Activated CD4-positive, alpha-beta T cell treated with anti-CD3 and anti-CD28 coated beads for 36 hours (primary cell): ENCODE results near the gene KIF13A. TPM values are rescaled to one million over a fixed set of nuclear protein-coding genes. Genes with fewer than 3 reads are reported as not detected.

ENCODE experiments used
- ATAC-seq: fragments of 200-7000 bp; cut with Tn5 transposase; one replicate; pipeline ENCODE4 v1.10.0; 2021; ENCODE audit warnings: mild to moderate bottlenecking, moderate library complexity
- CTCF ChIA-PET: fragments of 350-600 bp; sonication (Branson Sonifier 250); formaldehyde crosslinking; loops from one replicate; lab custom pipeline; 2021; ENCODE audit warnings: antibody characterized with exemption; lab: Charles Lee
- POLR2A ChIA-PET: fragments of 350-600 bp; sonication (Branson Sonifier 250); formaldehyde crosslinking; loops from one replicate; lab custom pipeline; 2021; ENCODE audit warnings: antibody characterized with exemption, inconsistent platforms; lab: Charles Lee
- DNase-seq: peaks from one replicate; pipeline ENCODE4 v3.0.0-alpha.2; 2020
- H3K27ac Mint-ChIP-seq: one replicate; pipeline ENCODE4 v1.8.0; 2021; ENCODE audit warnings: mixed read lengths
- H3K27me3 Mint-ChIP-seq: one replicate; pipeline ENCODE4 v1.8.0; 2021; ENCODE audit warnings: mixed read lengths
- H3K36me3 Mint-ChIP-seq: one replicate; pipeline ENCODE4 v1.8.0; 2021; ENCODE audit warnings: low read depth, mixed read lengths
- H3K4me1 Mint-ChIP-seq: one replicate; pipeline ENCODE4 v1.8.0; 2021; ENCODE audit warnings: mixed read lengths
- H3K4me3 Mint-ChIP-seq: one replicate; pipeline ENCODE4 v1.8.0; 2021; ENCODE audit warnings: mild to moderate bottlenecking, moderate library complexity, mixed read lengths
- H3K9me3 Mint-ChIP-seq: one replicate; pipeline ENCODE4 v1.8.0; 2021; ENCODE audit warnings: low read depth, mixed read lengths
- intact Hi-C, 2 experiments: fragments of 100-400 bp; cut with DNase I in 1 of 2; cut with micrococcal nuclease in 1 of 2; formaldehyde crosslinking; loops; one replicate each; pipeline versions ENCODE4 v1.14.2 to v1.15.1; 2022 to 2024; cut with DNase I, micrococcal nuclease
- total RNA-seq, 2 experiments: library from RNA; stranded (reverse); gene quantifications; one replicate each; pipeline ENCODE4 v1.2.3, GENCODE V29; 2021

Gene KIF13A
- total RNA-seq, 2 experiments from 2014 or later = 0.07 TPM; not detected in 1

DNA sequence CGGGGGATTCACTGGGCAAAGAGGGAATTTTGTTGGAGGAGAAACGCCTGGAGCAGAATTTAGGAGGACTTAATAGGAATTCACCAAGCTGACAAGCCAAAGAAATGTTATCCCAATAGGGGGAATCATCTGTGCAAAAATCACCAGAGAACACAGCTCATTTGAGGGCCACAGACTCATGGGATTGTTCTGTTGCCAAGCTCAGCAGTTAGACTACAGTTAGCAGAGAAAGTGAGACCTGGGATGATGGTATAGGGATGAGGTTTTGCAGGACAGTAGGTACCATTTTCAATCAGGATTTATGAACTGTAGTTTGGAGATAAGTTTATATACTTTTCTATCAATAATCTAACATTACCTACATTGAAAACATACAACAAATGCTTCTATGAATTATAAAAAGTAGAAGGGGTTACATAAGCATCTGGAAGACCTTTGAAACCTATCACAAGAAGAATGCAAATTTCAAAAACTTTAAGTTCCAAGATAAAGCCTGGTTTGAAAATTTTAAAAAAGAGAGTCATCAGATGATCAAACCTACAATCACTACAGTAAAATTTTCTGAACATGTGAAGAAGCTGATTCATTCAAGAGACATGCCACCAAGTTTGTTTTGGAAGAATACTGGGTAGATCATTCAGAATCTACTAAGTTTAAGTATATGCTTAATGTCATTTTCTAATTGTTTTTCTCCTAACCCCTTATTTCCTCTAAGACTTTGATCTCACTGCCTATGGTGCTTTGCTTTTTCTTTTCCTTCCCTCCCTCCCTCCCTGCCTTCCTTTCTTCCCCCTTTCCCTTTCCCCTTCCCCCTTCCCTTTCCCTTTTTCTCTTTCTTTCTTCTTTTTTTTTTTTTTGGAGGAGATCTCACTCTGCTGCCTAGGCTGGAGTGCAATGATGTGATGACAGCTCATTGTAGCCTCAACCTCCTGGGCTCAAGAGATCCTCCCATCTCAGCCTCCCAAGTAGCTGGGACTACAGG, 81.5 kb downstream of the KIF13A start:
- Mint-ChIP-seq H3K4me1 (peaks cover 5% of the 10 kb centered on the region), H3K4me3 (no peak overlapping the region), H3K27ac (no peak overlapping the region), H3K9me3 (no peaks in the 10 kb centered on the region), H3K27me3 (peaks cover 28% of the 10 kb centered on the region), H3K36me3 (no peaks in the 10 kb centered on the region)
- POLR2A ChIA-PET = no interaction called here
- DNase-seq (no peak), ATAC-seq (no peak)
- CTCF ChIA-PET = no interaction called here
- intact Hi-C loops = no loop called here

DNA sequence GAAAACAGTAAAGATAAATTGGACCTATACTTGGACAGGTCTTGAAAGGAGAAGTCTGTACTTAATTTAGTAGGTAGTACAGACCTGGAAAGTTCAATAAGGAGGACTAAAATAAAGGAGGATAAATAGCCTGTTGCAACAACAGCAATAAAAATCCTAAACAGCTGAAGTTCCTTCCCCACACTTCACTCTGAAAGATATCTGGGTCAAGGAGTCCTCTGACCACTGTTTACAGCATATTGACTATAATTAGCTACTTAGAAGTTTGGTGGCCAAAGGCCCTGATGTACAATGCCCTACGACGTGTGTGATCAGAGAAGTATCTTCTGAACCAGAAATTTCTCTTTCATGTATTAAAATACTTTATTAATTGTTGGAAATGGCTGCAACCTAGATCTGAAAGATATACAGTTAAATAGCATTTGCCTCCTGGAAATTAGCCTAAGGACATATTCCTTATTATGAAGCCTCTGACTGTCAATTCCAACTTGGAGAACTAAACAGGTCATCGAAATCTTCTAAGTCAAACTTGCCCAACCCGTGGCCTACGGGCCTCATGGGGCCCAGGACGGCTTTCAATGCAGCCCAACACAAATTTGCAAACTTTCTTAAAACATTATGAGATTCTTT, 82.8 kb downstream of the KIF13A start:
- intact Hi-C loops = no loop called here
- Mint-ChIP-seq H3K9me3 (no peaks in the 10 kb centered on the region), H3K27me3 (peaks cover 32% of the 10 kb centered on the region), H3K27ac (no peak overlapping the region), H3K36me3 (no peaks in the 10 kb centered on the region), H3K4me3 (no peak overlapping the region), H3K4me1 (peaks cover 5% of the 10 kb centered on the region)
- CTCF ChIA-PET = no interaction called here
- DNase-seq (no peak), ATAC-seq (no peak)
- POLR2A ChIA-PET = no interaction called here

- H3K9me3 Mint-ChIP-seq = no peaks in the 10 kb centered on the region
- H3K27me3 Mint-ChIP-seq = peaks cover 29% of the 10 kb centered on the region
- H3K27ac Mint-ChIP-seq = no peak overlapping the region
- ATAC-seq = no peak
- ChIA-PET POLR2A (no interaction called here), CTCF (no interaction called here)
- H3K36me3 Mint-ChIP-seq = no peaks in the 10 kb centered on the region
- H3K4me1 Mint-ChIP-seq = peaks cover 5% of the 10 kb centered on the region
- no peak for DNase-seq
- intact Hi-C loops = no loop called here
- no peak overlapping the region for H3K4me3 Mint-ChIP-seq
Measured at GRCh38 chr6:17902974-17903373, 84.5 kb downstream of the KIF13A start.

GRCh38 chr6:17901493-17901892, 85.9 kb downstream of the KIF13A start:
- DNase-seq = no peak
- H3K27me3 Mint-ChIP-seq = peaks cover 25% of the 10 kb centered on the region
- H3K9me3 Mint-ChIP-seq = peaks cover 1% of the 10 kb centered on the region
- no peaks in the 10 kb centered on the region for H3K4me1 Mint-ChIP-seq
- no peaks in the 10 kb centered on the region for H3K36me3 Mint-ChIP-seq
- ATAC-seq = no peak
- POLR2A ChIA-PET = no interaction called here
- intact Hi-C loops = no loop called here
- no peak overlapping the region for H3K4me3 Mint-ChIP-seq
- CTCF ChIA-PET = no interaction called here
- H3K27ac Mint-ChIP-seq = no peak overlapping the region

GRCh38 chr6:17900011-17900410, 87.4 kb downstream of the KIF13A start:
- H3K27me3 Mint-ChIP-seq = peaks cover 20% of the 10 kb centered on the region
- H3K27ac Mint-ChIP-seq = no peak overlapping the region
- H3K4me3 Mint-ChIP-seq = no peak overlapping the region
- POLR2A ChIA-PET = no interaction called here
- ATAC-seq = no peak
- CTCF ChIA-PET = no interaction called here
- no peaks in the 10 kb centered on the region for H3K4me1 Mint-ChIP-seq
- H3K36me3 Mint-ChIP-seq = no peaks in the 10 kb centered on the region
- H3K9me3 Mint-ChIP-seq = peaks cover 9% of the 10 kb centered on the region
- DNase-seq = no peak
- intact Hi-C loops = no loop called here

- H3K36me3 Mint-ChIP-seq = no peaks in the 10 kb centered on the region
- ChIA-PET CTCF (interaction anchor here (0.8 kb wide), 1 partner anchor 24 kb away, joined by 3 read pairs; no protein-coding TSS in a partner anchor), POLR2A (no interaction called here)
- H3K27me3 Mint-ChIP-seq = peaks cover 20% of the 10 kb centered on the region
- ATAC-seq (no peak), DNase-seq (no peak)
- intact Hi-C loops = no loop called here
- no peak overlapping the region for H3K4me3 Mint-ChIP-seq
- peaks cover 11% of the 10 kb centered on the region for H3K9me3 Mint-ChIP-seq
- H3K4me1 Mint-ChIP-seq = no peaks in the 10 kb centered on the region
- no peak overlapping the region for H3K27ac Mint-ChIP-seq
Measured at GRCh38 chr6:17899491-17899890, 87.9 kb downstream of the KIF13A start.

GRCh38 chr6:17897681-17898080, 89.8 kb downstream of the KIF13A start:
- Mint-ChIP-seq H3K27me3 (peaks cover 18% of the 10 kb centered on the region), H3K9me3 (peaks cover 11% of the 10 kb centered on the region), H3K27ac (no peak overlapping the region), H3K4me3 (no peak overlapping the region), H3K4me1 (no peaks in the 10 kb centered on the region), H3K36me3 (no peaks in the 10 kb centered on the region)
- ATAC-seq (no peak), DNase-seq (no peak)
- ChIA-PET CTCF (no interaction called here), POLR2A (no interaction called here)
- intact Hi-C loops = no loop called here

GRCh38 chr6:17894905-17895304, 92.5 kb downstream of the KIF13A start:
- H3K36me3 Mint-ChIP-seq = no peaks in the 10 kb centered on the region
- no peaks in the 10 kb centered on the region for H3K4me1 Mint-ChIP-seq
- H3K9me3 Mint-ChIP-seq = peaks cover 11% of the 10 kb centered on the region
- CTCF ChIA-PET = no interaction called here
- H3K27ac Mint-ChIP-seq = no peak overlapping the region
- DNase-seq (no peak), ATAC-seq (no peak)
- POLR2A ChIA-PET = no interaction called here
- peaks cover 31% of the 10 kb centered on the region for H3K27me3 Mint-ChIP-seq
- no peak overlapping the region for H3K4me3 Mint-ChIP-seq
- intact Hi-C loops = no loop called here

DNA sequence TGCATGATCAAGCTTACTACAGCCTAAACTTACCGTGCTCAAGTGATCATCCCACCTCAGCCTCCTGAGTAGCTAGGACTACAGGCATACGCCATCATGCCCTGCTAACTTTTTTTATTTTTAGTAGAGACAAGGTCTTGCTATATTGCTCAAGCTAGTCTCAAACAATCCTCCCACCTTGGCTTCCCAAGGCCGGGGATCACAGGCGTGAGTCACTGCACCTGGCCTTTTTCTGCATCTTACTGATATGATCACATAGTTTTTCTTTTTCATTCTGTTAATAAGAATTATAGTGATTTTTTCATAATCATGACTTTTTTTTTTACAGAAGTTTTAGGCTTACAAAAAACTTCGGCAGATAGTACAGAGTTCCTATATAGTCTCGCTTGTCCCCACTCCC, 93.2 kb downstream of the KIF13A start:
- H3K4me1 Mint-ChIP-seq = no peaks in the 10 kb centered on the region
- ChIA-PET POLR2A (no interaction called here), CTCF (no interaction called here)
- H3K27me3 Mint-ChIP-seq = peaks cover 33% of the 10 kb centered on the region
- ATAC-seq (no peak), DNase-seq (no peak)
- peaks cover 11% of the 10 kb centered on the region for H3K9me3 Mint-ChIP-seq
- no peaks in the 10 kb centered on the region for H3K36me3 Mint-ChIP-seq
- no peak overlapping the region for H3K27ac Mint-ChIP-seq
- H3K4me3 Mint-ChIP-seq = no peak overlapping the region
- intact Hi-C loops = no loop called here

GRCh38 chr6:17892097-17892686, 95.2 kb downstream of the KIF13A start:
- intact Hi-C loops = no loop called here
- ChIA-PET POLR2A (no interaction called here), CTCF (no interaction called here)
- Mint-ChIP-seq H3K27ac (no peak overlapping the region), H3K4me1 (no peaks in the 10 kb centered on the region), H3K36me3 (no peaks in the 10 kb centered on the region), H3K27me3 (peaks cover 34% of the 10 kb centered on the region), H3K4me3 (no peak overlapping the region), H3K9me3 (peaks cover 11% of the 10 kb centered on the region)
- no peak for ATAC-seq
- DNase-seq = no peak

- H3K27me3 Mint-ChIP-seq = peaks cover 50% of the 10 kb centered on the region
- DNase-seq = no peak
- ATAC-seq = no peak
- H3K36me3 Mint-ChIP-seq = no peaks in the 10 kb centered on the region
- no peak overlapping the region for H3K4me3 Mint-ChIP-seq
- no peak overlapping the region for H3K27ac Mint-ChIP-seq
- intact Hi-C loops = no loop called here
- POLR2A ChIA-PET = no interaction called here
- H3K4me1 Mint-ChIP-seq = peaks cover 6% of the 10 kb centered on the region
- CTCF ChIA-PET = no interaction called here
- peaks cover 5% of the 10 kb centered on the region for H3K9me3 Mint-ChIP-seq
Measured at GRCh38 chr6:17890309-17890708, 97.1 kb downstream of the KIF13A start.
